ENCODE data around the gene UTS2R.
"Not testable (repeated sequence)": the region's sequence is repeated elsewhere in the genome, so short reads cannot be mapped to it uniquely, and the experiment has no call there.

Gene UTS2R

DNA sequence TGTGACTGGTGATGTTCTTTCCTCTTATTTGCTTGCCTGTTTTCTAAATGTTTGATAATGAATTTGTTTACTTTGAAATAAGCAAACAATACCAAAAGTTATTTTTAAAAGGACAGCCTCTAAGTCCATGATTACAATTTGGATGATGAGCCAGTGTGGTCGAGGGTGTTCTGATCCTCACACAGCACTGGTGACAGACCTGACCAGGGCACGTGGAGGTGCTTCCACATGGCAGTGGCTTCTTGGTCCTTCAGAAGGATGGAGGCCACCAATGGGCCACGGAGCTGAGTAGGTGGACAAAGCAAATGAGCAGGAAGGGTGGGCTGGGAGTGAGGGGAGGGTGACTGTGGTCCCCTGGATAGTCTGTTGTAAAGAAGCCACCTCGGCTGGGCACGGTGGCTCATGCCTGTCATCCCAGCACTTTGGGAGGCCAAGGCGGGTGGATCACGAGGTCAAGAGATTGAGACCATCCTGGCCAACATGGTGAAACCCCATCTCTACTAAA is 16.7 kb upstream of the UTS2R start:
- no peak for DNase-seq (ENCODE audit: low spot score)

DNA sequence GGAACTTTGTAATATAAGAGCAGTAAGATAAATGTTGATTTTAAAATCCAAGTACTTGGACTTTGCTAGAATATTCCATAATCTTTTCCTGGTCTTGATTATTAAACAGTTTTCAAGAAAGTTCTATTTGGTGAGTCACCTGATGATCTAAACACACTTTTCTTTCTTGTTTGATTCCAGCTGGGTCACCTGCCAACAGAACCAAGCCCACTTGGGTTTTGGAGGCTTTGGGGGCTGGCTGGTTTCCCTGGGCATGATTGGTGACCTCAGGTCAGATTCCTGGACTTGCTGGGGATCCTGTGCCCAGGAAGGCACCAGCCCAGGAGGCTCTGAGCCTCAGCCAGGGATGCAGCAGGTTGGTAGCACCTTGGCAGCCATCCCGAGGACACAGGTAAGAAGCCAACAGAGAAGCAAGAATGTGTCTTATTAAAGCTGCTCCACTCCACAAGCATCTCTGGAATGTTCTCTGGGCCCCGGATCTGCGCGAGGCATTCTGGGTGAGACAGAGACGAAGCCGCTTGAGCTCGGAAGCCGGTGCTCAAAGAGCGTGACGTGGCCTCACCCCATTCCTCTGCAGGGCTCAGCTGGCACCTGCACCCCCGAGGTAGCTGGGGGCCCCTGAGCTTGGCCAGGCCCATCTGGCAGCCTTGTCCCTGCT is 15.7 kb upstream of the UTS2R start:
- peak; percentile 73 for DNase-seq (ENCODE audit: low spot score)

DNA sequence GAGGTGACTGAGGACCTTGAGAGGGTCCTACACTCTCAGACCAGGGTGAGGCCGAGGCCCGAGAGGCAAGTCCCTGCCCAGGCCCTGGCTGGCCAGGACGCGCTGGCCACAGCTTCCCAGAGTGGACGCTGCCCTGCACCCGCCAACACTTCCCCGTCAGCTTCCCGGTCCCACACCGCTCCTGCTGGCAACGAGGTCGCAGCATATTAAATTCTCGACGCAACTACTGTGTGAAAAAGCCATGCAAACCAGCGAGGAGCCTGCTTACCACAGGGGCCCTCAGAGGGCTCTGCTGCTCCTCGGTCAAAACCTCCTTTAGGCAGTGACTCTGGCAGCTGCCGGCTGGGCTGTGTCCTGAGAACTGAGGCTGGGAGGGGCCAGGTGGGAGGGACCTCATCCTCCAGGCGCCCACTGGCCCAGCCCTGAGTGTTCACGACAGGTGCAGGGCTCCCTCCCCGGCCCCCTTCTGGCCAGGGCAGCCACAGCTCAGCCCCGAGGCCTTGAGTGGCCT is 14.7 kb upstream of the UTS2R start:
- DNase-seq (ENCODE audit: low spot score): no peak

DNA sequence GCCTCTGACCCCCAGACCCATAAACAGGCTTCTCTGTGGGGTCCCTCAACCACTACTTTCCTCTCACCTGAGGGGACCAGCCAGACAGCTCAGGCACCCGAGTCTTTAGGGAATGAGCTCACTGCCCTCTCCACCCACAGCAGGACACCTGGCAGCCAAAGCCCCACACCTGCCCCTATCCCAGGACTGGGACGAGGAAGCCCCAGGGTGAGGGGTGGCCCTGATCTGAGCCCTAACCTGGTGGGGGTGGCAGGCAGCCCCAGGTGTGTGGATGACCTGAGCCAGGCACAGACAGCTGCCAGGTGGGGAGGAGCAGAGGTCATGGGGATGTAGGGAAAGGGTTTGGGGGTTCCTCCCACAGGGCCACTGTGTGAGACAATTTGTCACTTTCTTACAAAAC is 14.2 kb upstream of the UTS2R start:
- no peak for DNase-seq (ENCODE audit: low spot score)

DNA sequence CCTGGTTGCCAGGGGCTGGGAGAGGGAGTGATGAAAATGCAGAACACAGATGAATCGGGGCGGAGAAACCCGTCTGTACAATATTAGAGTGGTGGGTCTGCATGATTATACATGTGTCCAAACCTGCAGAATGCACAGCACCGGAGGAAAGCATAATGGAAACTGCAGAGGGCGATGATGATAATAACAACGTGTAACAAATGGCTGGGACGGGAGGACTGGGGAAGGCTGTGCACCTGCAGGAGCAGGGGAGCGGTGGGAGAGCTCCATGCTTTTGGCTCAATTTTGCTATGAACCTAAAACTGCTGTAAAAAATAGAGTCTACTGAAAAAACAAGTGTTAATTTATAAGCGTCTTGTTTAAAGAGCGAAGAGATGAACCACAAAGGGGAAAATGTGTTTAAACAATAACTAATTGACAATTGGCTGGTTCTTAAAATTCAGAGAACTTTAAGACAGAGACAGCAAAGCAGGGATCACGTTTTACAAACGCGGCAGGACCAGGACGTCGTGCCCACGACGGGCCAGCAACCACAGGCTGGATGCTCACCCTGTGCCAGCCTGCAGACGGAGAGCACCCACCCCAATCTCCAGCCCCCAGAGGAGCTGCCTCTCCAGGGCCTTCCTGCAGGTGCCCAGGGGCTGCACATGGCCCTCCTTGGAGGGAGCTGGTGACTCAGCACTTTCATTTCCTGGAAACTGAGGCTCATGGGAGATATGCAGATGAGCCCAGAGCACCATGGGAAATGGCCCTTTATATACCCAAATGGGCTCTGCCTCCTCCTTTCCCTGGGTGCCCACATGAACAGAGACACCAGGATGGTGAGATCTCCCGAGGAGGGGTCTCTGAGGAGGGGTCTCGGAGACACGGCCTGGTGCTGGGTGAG is 12.9 kb upstream of the UTS2R start, which contains the start of gene TEX19:
Gene TEX19 (plus strand): TSS at position 783 of the 886 bp plus-strand sequence. CDS start 2,904 bp downstream, outside the sequence.
- DNase-seq (ENCODE audit: low spot score): no peak

DNA sequence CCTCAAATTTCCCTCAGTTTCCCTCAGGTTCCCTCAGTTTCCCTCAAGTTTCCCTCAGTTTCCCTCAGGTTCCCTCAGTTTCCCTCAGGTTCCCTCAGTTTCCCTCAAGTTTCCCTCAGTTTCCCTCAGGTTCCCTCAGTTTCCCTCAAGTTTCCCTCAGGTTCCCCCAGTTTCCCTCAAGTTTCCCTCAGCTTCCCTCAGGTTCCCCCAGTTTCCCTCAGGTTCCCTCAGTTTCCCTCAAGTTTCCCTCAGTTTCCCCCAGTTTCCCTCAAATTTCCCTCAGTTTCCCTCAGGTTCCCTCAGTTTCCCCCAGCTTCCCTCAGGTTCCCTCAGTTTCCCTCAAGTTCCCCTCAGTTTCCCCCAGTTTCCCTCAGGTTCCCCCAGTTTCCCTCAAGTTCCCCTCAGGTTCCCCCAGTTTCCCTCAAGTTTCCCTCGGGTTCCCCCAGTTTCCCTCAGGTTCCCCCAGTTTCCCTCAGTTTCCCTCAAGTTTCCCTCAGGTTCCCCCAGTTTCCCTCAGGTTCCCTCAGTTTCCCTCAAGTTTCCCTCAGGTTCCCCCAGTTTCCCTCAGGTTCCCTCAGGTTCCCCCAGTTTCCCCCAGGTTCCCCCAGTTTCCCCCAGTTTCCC is 12.0 kb upstream of the UTS2R start:
- not testable (repeated sequence) for DNase-seq (ENCODE audit: low spot score)

DNA sequence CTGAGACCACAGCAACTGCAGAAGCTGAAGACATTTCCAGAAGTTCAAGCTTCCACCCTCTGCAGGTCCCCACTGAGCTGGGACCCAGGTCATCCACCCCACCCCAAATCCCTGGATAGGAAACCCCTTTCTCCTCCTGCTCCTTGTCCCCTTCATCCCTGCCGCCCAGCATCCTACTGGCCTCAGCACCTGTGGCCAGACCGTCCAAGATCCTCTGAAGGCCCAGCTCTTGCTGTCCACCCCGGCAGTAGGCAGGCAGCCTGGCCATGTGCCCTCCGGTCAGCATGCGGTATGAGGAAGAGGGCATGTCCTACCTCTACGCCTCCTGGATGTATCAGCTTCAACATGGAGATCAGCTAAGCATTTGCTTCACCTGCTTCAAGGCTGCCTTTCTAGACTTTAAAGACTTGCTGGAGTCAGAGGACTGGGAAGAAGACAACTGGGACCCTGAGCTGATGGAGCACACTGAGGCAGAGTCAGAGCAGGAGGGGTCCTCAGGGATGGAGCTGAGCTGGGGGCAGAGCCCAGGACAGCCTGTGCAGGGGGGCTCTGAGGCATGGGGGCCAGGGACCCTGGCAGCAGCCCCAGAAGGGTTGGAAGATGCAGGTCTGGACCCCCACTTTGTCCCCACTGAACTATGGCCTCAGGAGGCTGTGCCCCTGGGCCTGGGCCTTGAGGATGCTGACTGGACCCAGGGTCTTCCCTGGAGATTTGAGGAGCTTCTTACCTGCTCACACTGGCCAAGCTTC is 9.5 kb upstream of the UTS2R start:
- DNase-seq (ENCODE audit: low spot score): no peak

DNA sequence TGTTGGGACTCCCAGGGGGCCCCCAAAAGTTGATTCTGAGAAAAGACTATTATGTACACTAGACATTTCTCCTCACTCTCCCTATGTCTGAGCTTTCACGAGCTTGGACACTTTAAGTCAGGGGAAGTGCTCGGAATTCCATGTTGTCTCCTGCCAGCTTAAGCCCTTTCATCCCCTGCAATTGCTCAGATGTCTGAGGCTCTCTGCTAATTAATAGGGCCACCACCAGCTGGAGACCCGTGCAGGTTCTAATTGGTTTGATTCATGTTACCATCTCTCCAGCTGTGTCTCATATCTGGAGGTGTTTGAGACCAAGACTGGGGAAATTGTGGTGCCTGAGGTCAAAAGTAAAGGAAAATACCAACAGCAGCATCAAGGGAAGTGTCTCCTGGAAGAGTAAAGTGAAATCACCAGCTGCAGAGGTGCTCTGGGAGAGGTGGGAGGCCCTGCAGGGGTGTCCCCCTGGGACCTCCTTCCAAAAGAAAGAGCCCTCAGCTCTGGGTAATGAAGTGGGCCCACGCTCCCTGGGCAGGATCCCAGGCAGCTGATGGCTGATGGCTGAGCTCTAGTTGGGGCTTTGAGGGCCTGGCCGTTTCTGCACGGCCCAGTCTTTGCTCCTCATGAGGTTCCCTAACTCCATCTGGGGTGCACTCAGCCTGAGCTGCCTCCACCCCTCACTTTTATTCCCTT is 5.8 kb upstream of the UTS2R start:
- no peak for DNase-seq (ENCODE audit: low spot score)

DNA sequence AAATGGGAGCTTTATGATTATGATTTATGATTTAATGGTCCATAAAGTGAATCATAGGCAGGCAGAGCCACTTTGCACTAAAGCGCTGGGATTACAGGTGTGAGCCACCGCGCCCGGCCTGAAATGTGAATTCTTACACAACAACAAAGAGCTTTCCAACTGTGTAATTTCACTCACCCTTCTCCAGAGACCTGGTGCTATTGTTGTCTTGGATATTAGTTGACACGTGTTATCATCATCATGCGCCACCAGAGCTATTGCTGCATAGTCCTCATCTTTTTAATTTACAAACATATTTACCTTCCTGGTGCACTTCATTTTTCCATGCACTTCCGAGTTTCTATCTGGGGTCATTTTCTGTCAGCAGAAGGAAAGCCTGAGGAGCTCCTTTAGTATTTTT is 4.8 kb upstream of the UTS2R start:
- no peak for DNase-seq (ENCODE audit: low spot score)

DNA sequence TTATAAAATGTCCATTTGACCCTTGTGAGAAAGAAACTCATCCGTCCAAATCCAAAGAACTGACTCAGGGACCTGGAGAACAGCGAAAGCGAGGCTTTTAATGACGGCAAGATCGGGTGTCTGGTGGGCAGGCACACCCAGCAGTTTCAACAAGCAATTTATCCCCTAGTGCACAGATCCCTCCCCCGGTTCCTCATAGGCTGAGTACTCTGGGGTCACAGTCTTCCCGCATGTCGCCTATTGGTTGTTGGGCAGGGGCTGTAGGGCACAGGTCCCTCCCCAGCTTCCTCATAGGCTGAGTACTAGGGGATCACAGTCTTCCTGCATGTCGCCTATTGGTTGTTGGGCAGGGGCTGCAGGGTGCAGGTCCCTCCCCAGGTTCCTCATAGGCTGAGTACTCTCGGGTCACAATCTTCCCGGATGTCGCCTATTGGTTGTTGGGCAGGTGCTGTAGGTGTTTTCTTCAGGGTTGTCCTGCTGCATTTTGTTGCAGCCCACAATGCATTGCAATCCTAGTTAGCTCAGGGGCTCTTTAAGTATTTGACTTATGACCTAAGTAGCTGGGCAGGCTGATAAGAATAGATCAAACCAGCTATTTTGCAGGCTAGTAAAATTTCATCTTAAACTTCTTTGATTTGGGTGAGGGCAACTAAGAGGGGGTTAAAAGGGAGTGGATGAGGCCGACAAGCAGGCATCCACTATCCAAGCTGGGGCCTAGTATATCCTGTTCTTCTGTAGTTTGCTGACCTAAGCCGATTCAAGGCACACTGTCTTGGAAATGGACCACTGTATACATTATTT is 3.6 kb upstream of the UTS2R start:
- DNase-seq (ENCODE audit: low spot score): no peak

DNA sequence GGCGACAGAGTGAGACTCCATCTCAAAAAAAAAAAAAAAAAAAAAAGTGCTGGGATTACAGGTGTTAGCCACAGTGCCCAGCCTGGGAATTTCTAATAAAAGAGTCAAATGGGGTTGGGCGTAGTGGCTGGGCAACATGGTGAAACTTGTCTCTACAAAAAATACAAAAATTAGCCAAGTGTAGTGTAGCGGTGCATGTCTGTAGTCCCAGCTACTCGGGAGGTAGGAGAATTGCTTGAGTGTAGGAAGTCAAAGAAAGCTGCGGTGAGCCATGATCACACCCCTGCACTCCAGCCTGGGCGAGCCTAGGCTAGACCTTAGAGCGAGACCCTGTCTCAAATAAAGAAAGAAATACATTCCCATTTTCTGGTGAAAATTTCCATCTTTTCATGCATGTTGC is 2.4 kb upstream of the UTS2R start:
- DNase-seq (ENCODE audit: low spot score): no peak

DNA sequence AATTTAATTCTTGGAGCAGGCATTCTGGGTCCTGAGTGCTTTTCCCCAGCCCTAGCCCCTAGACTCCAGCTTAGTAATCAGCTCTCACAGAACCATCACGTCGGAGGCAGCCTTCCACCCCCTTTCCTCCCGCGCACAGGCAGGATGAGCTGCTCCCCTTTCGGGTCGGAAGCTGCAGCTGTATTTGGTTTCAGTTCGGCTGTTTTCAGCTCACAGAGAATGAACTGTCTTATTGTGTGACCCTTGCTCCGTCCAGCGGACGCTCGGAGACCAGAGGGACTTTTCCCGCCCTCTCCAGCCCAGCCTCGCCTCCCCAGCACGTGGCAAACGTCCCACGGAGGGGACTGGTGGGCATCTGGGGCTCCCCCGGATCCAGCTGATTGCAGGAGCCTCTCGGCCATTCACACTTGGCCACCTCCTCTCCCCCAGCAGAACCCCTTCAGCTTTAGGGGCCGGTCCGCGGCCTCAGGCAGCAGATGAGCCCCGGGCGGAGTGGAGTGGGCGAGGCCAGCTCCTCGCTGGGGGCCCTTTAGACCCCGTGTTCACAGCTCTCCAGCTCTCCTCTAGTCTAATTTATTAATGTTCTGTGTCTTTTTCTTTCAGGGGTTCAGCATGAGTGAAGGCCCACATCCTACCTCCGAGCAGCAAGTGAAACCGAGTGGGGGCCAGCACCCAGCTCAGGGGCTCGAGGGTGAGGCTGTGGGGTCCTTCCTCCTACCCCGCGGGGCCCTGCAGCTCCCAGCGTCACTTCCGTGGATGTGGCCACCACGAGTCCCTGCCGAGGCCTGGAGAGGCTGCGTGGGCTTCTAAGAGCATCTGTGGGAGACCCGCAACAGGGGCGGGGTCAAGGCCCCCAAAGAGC is 863 bp upstream of the UTS2R start:
- DNase-seq (ENCODE audit: low spot score): no peak

DNA sequence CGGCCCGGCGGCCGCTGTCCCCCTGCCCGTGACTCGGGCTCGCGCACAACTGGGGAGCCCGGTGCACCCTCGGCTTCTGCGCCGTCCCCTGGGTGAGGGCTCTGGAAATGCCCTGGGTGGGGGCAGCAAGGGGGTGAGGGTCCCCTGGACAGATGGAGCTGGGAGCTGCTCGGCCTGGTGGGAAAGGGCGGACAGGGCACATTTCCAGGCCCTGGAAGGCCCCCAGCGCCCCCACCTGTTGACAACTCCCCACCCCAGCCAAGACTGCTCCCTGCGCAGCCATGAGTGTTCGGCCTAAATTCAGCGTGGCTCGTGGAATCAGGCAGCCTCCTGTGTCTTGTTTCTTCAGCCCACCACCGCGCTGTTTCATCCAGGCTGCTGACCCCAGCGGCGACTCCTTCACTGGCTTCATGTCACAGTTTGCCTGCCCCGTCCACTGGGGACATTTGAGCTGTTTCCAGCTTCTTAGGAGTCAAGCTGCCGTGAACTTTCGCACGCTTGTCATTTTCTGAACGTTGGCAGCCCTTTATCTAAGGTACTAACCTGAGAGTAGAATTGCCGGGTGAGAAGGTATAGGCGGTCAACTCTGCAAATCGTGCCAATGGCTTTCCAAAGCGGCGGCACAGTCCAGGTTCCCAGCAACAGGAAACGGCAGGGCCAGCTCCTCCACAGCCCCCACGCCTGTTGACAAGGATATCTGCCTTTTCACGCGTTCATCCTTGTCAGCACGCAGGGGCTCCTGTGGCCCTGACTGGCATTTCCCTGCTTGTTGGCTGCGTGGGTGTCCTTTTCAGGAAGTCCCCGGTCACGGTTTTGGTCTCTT is 895 bp downstream of the UTS2R start:
- DNase-seq (ENCODE audit: low spot score): no peak

DNA sequence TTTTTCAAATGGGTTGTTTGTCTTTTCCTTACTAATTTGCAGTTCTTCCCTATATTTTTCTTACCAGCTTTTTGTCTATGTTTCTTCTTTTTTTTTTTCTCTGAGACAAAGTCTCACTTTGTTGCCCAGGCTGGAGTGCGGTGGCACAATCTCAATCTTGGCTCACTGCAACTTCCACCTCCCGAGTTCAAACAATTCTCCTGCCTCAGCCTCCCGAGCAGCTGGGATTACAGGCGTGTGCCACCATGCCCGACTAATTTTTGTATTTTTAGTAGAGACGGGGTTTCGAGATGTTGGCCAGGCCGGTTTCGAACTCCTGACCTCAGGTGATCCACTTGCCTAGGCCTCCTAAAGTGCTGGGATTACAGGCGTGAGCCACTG is 1.5 kb downstream of the UTS2R start:
- DNase-seq (ENCODE audit: low spot score): not testable (repeated sequence)

DNA sequence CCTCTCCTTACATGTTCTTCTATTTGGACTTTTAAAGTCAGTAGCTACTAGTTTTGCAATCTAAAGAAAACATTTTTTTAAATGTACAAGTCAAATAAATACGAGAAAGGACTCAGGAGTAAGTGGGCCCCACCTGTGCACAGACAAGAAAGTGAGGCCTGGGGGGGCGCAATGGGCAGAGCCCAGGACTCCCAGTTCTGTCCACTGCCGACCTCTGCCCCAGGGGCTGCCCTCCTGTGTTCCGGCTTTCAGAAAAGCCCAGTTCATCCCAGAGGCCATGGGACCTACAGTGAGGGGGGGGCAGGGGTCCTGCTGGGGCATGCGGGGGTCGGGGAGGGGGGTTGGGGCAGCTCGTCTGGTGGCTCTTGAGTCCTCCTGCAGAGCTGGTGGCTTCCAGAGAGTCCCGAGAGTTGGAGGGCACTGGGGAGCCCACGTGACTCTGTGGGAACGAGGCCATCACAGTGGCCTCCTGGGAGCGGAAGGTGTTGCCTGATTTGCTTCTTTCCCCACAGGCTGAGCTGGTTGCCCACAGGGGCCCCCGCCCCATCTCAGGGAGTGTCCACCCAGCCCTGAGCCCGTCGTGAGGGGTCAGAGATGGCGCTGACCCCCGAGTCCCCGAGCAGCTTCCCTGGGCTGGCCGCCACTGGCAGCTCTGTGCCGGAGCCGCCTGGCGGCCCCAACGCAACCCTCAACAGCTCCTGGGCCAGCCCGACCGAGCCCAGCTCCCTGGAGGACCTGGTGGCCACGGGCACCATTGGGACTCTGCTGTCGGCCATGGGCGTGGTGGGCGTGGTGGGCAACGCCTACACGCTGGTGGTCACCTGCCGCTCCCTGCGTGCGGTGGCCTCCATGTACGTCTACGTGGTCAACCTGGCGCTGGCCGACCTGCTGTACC is 2.4 kb downstream of the UTS2R start:
- DNase-seq (ENCODE audit: low spot score): no peak

DNA sequence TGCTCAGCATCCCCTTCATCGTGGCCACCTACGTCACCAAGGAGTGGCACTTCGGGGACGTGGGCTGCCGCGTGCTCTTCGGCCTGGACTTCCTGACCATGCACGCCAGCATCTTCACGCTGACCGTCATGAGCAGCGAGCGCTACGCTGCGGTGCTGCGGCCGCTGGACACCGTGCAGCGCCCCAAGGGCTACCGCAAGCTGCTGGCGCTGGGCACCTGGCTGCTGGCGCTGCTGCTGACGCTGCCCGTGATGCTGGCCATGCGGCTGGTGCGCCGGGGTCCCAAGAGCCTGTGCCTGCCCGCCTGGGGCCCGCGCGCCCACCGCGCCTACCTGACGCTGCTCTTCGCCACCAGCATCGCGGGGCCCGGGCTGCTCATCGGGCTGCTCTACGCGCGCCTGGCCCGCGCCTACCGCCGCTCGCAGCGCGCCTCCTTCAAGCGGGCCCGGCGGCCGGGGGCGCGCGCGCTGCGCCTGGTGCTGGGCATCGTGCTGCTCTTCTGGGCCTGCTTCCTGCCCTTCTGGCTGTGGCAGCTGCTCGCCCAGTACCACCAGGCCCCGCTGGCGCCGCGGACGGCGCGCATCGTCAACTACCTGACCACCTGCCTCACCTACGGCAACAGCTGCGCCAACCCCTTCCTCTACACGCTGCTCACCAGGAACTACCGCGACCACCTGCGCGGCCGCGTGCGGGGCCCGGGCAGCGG is 3.2 kb downstream of the UTS2R start:
- DNase-seq (ENCODE audit: low spot score): no peak

Data from hepatic stellate cell (primary cell).